ENCODE results near the gene PHKB. TPM values are rescaled to one million over a fixed set of nuclear protein-coding genes. Genes with fewer than 3 reads are reported as not detected.
"Not testable (repeated sequence)": the region's sequence is repeated elsewhere in the genome, so short reads cannot be mapped to it uniquely, and the experiment has no call there.

The PHKB gene
- polyA plus RNA-seq, 4 donors = 66.9 to 91.6 (median 79.5) TPM

GRCh38 chr16:47554587-47554986 lies 93.5 kb downstream of the PHKB start:
- DNase-seq (ENCODE audit: low read depth in 4 of 4, low spot score in 3 of 4) = not testable (repeated sequence)

GRCh38 chr16:47561286-47561685 lies 100.2 kb downstream of the PHKB start:
- DNase-seq (ENCODE audit: low read depth in 4 of 4, low spot score in 3 of 4) = no peak

GRCh38 chr16:47562366-47562765 lies 101.2 kb downstream of the PHKB start:
- no peak for DNase-seq (ENCODE audit: low read depth in 4 of 4, low spot score in 3 of 4)

- DNase-seq (ENCODE audit: low read depth in 4 of 4, low spot score in 3 of 4) = no peak
Measured at GRCh38 chr16:47565454-47565853, 104.3 kb downstream of the PHKB start.

GRCh38 chr16:47567321-47567720 lies 106.2 kb downstream of the PHKB start:
- DNase-seq (ENCODE audit: low read depth in 4 of 4, low spot score in 3 of 4) = no peak

- no peak for DNase-seq (ENCODE audit: low read depth in 4 of 4, low spot score in 3 of 4)
Measured at GRCh38 chr16:47568351-47568750, 107.2 kb downstream of the PHKB start.

GRCh38 chr16:47571049-47571448 lies 109.9 kb downstream of the PHKB start:
- DNase-seq (ENCODE audit: low read depth in 4 of 4, low spot score in 3 of 4) = no peak

GRCh38 chr16:47571711-47572110 lies 110.6 kb downstream of the PHKB start:
- DNase-seq (ENCODE audit: low read depth in 4 of 4, low spot score in 3 of 4) = no peak

- DNase-seq (ENCODE audit: low read depth in 4 of 4, low spot score in 3 of 4) = no peak
Measured at GRCh38 chr16:47574091-47575054, 113.2 kb downstream of the PHKB start.

GRCh38 chr16:47577029-47577428 lies 115.9 kb downstream of the PHKB start:
- DNase-seq (ENCODE audit: low read depth in 4 of 4, low spot score in 3 of 4) = no peak

GRCh38 chr16:47578033-47578432 lies 116.9 kb downstream of the PHKB start:
- DNase-seq (ENCODE audit: low read depth in 4 of 4, low spot score in 3 of 4) = no peak

- no peak for DNase-seq (ENCODE audit: low read depth in 4 of 4, low spot score in 3 of 4)
Measured at GRCh38 chr16:47578573-47578972, 117.4 kb downstream of the PHKB start.

GRCh38 chr16:47581114-47581513 lies 120.0 kb downstream of the PHKB start:
- no peak for DNase-seq (ENCODE audit: low read depth in 4 of 4, low spot score in 3 of 4)

GRCh38 chr16:47584464-47585225 lies 123.5 kb downstream of the PHKB start:
- DNase-seq (ENCODE audit: low read depth in 4 of 4, low spot score in 3 of 4) = no peak

- DNase-seq (ENCODE audit: low read depth in 4 of 4, low spot score in 3 of 4) = no peak
Measured at GRCh38 chr16:47586121-47586520, 125.0 kb downstream of the PHKB start.

- DNase-seq (ENCODE audit: low read depth in 4 of 4, low spot score in 3 of 4) = no peak
Measured at GRCh38 chr16:47590472-47590871, 129.3 kb downstream of the PHKB start.

- DNase-seq (ENCODE audit: low read depth in 4 of 4, low spot score in 3 of 4) = no peak
Measured at GRCh38 chr16:47592232-47592631, 131.1 kb downstream of the PHKB start.

- no peak for DNase-seq (ENCODE audit: low read depth in 4 of 4, low spot score in 3 of 4)
Measured at GRCh38 chr16:47599512-47599911, 138.4 kb downstream of the PHKB start.

GRCh38 chr16:47600376-47600775 lies 139.2 kb downstream of the PHKB start:
- DNase-seq (ENCODE audit: low read depth in 4 of 4, low spot score in 3 of 4) = no peak

- no peak for DNase-seq (ENCODE audit: low read depth in 4 of 4, low spot score in 3 of 4)
Measured at GRCh38 chr16:47604306-47604705, 143.2 kb downstream of the PHKB start.

- DNase-seq (ENCODE audit: low read depth in 4 of 4, low spot score in 3 of 4) = no peak
Measured at GRCh38 chr16:47611042-47611441, 149.9 kb downstream of the PHKB start.
